ENCODE measurements around the gene NOX3.
"Not testable (repeated sequence)": the region's sequence is repeated elsewhere in the genome, so short reads cannot be mapped to it uniquely, and the experiment has no call there.

The NOX3 gene

GRCh38 chr6:155398701-155399061 lies 57.0 kb downstream of the NOX3 start:
- DNase-seq, result no peak

DNA sequence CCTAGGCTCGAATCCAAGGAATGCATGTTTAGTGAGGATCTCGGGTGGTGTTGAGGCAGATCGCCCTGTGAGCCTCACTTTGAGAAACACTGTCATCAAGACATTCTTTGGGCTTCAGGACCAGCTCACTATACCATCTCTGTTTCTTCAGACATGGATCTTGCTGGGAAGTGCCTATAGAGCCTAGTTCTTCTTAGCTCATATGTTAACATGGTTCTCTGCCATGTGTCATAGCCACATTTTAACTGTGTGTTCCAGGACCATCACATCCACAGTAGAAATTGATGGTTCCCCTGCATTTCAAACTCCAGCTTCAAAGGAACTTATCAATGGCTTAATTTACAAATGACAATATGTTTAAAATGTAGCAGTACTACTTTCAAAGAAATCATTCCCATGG lies 57.4 kb downstream of the NOX3 start:
- DNase-seq, result no peak

DNA sequence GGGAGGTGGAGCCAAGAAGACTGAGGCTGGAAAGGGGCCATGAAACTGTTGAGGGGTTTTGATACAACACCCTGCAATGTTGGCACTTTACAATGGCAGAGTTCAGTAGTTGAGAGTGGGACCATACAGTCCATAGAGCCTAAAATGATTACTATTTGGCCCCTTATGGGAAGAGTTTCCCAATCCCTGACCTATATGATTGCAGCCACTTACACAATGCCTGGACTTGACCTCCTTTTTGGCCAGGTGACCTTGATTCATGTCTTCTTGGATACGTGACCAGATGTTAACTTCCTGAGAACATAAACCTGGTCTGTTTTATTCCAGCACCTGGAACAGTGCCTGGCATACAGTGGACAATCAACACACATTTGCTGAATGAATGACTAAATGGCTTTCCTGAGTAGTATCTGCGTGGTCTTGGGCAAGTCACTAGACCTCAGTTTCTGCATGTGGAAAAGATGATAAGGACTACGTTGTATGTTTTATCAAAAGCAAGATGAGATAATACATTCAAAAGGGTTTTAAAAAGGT lies 58.4 kb downstream of the NOX3 start:
- DNase-seq, result no peak

DNA sequence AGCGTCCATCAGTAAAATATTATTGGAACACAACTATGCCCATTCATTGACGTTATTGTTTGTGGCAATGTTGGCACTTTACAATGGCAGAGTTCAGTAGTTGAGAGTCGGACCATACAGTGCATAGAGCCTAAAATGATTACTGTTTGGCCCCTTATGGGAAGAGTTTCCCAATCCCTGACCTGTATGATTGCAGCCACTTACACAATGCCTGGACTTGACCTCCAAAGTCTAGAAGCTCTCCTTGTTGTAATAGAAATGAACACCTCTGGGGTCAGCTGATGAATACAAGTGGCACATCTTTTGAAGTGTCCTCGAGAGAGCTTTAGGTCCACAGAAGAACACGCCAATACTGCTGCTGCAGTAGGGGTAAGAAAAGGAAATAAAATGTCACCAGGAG lies 59.0 kb downstream of the NOX3 start:
- DNase-seq, result no peak

- DNase-seq, result no peak
Observed at GRCh38 chr6:155395339-155395738, 60.3 kb downstream of the NOX3 start.

DNA sequence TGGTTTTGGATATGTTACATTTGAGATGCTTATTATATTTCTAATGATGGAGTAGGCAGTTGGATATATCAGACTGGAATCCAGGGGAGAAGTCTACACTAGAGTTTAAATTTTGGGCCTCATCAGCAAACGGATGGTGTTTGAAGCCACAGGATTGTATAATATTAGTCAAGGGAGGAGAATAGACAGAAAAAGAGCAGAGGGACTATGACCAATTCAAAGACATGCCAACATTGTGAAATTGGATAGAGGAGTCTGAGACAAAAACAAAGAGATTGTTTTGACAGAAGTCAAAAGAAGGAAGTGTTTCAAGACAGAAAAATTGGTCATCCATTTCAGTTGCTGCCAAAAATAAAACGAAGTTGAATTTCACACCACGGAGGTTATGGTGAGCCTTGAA lies 66.5 kb downstream of the NOX3 start:
- no peak for DNase-seq

- no peak for DNase-seq
Observed at GRCh38 chr6:155388591-155388990, 67.0 kb downstream of the NOX3 start.

GRCh38 chr6:155387481-155387880 lies 68.2 kb downstream of the NOX3 start:
- no peak for DNase-seq

DNA sequence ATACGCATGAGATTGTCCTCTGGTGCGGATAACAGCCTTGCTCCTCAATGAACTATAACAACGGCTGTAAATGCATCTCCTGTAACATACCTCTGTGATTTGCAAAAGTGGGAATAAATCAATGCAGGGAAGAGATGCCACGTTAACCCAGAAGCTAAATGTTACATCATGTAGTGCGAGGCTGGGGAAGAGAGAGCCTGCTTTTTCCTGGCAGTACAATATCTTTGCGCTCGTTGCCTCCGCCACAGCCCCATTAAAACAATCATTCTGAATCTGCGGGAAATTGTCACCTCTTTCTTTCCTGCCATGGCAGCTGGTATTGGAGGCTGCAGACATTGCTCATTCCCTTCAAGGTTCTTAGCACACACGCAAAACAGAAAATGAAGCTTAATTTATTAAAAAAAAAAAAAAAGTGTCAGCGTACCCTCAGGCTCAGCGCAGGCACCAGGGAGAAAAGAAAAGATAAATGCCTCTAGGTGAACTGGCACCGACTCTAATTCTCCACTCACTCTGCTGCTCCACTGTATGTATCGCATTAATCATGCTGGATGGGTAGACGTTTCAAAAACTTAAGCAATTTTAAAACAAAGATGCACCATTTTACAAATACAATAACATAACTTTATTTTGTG lies 71.2 kb downstream of the NOX3 start:
- no peak for DNase-seq

- no peak for DNase-seq
Observed at GRCh38 chr6:155383913-155384312, 71.7 kb downstream of the NOX3 start.

GRCh38 chr6:155382338-155382685 lies 73.3 kb downstream of the NOX3 start:
- peak; percentile 62 for DNase-seq

DNA sequence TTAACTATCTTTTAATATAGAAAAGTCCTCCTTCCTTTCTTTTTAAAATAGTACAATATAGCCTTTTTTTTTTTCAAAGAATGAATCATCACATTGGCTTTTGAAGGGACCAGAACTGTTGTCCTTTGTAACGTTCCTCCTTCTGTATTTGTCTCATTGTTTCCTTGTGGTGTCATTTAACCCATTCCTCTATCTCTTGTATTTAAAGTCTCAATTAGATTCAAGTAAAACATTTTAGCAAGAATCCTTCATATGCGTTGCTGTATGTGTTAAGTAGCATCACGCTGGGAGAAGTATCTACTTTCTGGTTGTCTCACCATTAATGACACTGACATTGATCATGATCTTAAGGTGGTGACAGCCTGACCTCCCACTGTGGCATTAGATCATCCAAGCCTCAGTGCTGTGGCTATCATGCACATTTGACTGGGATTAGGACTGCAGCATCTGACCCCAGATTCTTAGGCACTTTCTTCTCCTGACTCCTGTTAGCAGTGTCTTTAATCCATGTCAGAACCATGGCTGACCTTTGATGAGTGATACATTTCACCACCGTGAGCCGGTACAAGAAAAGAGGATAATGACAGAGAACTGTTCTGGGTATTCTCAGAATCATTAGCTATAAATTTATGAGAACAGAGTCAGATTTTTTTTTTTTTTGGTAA lies 73.8 kb downstream of the NOX3 start:
- no peak for DNase-seq

DNA sequence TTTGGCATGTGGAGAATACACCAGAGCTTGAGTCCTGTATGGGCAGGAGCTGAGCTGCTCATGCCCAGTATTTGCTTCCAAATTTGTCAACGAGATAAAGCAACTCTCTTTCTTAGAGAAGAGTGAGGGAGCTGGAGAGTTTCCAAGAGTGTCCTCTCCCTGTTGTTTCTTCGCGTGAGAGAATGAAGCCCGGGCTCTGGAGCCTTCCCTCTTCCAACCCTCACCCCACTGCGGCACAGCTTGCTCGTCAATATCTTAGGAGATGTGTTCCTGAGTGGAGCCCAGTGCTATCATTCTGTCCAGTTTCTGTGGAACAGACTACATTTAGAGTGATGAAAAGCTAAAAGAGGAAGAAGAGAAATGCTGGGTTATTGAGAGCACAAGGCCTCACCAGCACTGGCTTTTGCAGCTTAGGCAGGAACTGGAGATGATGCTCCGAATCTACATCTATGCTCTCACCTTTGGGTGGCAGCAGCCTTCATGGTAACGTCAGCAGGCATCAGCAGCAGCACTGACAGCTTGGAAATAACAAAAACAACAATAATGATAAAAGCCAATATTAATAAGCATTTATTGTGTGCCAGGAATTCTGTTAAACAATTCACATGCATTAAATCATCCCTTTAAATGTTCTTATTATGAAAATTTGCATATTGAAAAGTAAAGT lies 74.8 kb downstream of the NOX3 start:
- no peak for DNase-seq

DNA sequence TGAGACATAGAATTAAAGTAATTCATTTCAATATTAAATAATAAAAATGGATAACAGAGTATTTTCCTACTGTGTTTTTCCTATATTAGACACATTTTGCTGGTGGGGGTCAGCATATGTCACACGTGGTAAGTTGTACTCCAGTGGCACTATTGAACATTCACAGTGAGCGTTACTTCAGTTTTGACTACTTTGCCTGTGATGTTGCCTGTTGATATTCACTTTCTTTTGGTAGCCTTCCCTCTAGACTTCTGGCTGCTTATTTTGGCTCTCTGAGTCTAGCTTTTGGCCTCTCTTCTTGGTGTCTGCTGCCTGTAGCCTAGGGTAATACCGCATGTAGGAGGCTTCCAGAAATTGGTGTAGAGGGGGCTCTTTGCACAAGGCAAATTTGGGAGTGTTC lies 76.9 kb downstream of the NOX3 start:
- DNase-seq, result no peak

DNA sequence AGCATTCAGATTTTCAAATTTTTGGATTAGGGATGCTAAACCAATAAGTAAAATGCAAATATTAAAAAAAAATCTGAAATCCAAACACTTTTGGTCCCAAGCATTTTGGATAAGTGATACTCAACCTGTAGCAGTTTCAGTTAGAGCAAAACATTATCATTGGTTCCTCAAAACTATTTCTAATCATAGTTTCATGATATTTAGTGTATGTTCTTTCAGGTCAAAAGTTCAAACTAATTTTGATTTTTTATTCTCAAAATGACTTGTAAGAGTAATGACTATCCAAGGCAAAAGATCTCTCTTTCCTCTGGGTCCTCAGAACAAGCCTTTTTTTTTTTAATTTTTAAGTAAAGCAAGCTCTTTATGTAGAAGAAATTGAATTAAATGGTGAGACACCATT lies 77.4 kb downstream of the NOX3 start:
- DNase-seq, result no peak

DNA sequence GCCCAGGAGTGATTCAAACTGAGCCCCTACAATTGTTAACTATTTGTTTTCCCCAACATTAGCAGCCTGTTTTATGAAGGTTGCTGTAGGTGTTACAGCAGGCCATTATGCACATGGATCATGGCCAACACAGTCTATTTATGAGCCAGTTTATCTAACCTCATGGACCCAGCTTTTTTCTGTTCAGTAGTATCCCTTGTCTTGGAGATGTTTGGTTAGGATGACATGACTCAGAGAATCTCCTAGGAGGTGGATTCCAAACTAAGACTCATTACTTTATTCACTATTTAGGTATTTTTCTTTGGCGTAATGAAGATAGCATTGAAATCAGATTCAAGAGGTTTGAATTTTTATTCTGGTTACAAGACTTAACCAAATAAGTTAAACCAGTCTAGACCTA lies 78.6 kb downstream of the NOX3 start:
- peak; percentile 89 for DNase-seq

DNA sequence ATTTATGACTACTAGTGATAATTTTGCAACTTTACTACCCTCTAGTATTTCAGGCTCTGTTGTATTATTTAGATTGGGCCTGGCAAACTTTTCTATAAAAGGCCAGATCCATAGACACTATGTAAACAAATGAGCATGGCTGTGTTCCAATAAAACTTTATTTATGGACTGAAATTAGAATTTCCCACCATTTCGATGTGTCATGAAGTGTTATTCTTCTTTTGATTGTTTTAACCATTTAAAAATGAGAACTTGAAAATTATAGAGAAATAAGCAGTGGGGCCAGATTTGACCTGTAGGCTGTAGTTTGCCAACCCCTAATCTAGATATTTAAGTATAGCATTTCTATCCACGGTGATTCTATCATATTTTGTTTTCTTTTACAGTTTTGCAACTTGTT lies 79.8 kb downstream of the NOX3 start:
- DNase-seq, result no peak

GRCh38 chr6:155374681-155375080 lies 81.0 kb downstream of the NOX3 start:
- no peak for DNase-seq

DNA sequence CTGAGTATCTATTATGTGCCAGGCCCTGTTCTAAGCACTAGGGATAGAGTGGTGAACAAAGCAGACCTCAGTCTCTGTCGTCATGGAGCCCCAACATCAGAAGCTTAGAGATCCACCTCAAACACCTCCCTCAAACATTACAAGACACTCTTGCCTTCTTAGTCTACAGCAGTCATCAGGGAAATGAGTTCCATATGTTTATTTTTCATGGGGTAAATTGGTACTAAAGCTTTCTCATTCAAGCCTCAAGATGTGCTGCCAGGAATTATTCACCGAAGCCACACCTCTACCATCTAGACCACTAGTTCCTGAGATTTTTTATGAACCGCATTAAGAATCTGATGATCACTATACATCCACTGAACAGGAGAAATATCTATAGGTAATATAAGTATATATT lies 82.4 kb downstream of the NOX3 start:
- DNase-seq, result no peak

DNA sequence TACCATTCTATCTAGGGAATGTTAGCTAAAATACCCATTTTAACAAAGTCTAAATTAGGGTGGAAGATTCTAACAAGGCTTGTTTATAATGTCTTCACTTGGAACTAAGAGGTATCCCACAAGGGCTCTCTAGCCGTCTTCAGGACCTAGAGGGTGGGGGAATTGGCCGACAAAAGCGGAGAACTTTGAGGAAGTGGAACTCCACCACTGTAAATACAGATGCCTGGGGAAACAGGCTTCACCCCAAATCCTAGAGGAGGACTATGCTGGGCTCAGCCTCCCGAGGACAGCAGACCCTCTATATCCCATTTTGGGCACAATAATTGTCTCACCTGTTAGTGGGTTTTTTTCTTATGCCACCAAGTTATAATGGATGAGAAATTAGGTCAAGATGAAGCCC lies 83.4 kb downstream of the NOX3 start:
- no peak for DNase-seq

GRCh38 chr6:155371230-155371629 lies 84.4 kb downstream of the NOX3 start:
- DNase-seq, result no peak

DNA sequence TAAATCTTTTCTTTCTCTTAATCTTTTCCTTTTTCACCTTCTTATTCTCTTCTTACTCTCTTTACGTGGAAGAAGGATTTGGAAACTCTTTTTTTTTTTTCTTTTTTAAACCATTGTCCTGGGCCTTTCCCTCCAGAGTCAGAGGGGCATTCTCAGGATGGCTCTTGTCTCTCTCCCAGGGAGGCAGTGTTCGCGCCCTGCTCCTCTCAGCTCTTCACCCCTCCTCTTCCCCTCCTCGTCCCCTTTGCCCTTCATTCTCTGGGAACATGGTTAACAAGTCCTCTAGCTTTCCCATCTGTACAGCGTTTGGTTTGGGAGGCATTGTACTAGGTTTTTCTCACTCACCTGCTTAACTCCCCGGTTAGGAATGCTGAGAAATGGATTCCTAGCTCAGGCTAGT lies 89.3 kb downstream of the NOX3 start:
- no peak for DNase-seq

GRCh38 chr6:155364844-155365437 lies 90.7 kb downstream of the NOX3 start:
- no peak for DNase-seq

- DNase-seq, result not testable (repeated sequence)
Observed at GRCh38 chr6:155364021-155364420, 91.6 kb downstream of the NOX3 start.
